ENCODE measurements around the gene USP6NL. TPM values are rescaled to one million over a fixed set of nuclear protein-coding genes. Genes with fewer than 3 reads are reported as not detected.

Gene USP6NL
- total and polyA plus RNA-seq, 10 of the 15 experiments (the other 5 are each of a cell fraction or from before 2014, with no cell fraction given): 4.0 to 27.7 (median 18.2) TPM

DNA sequence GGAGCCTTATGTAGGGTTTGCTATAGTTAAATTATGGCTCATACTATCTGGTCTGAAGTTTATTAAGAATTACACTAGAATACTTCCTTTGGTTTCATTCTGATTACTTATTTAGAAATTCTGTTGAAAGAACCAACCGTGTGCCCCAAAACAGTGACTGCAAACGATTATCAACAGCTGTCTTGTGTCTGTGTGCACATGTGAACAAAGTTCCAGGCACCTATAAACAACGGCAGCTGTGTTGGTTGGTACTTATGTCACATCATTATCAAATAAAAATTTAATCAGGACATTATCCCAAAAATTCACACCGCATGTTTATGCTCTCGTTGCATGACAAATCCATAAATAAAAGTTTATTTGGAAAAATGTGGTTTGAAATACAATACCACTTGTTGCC is 80.6 kb downstream of the USP6NL start:
- no peak for DNase-seq (ENCODE audit: low read depth, low spot score)
- WGBS (ENCODE audit: insufficient coverage, insufficient replicate concordance, low lambda C conversion rate, missing lambda C conversion rate): 8% methylated on average over 5 of the region's 5 CpGs
- intact Hi-C loops (cut with micrococcal nuclease; ENCODE audit: unreplicated experiment): no loop called here
- SMC1A ChIA-PET (ENCODE audit: uncharacterized antibody, unreplicated experiment): interaction anchor here (0.7 to 2.8 kb wide), 11 partner anchors 10 to 227 kb away, joined by 3 to 9 read pairs (median 4); no protein-coding TSS in a partner anchor
- H3K9me3 ChIP-seq (replicated peaks; ENCODE audit: control insufficient read depth, insufficient read depth, low read length): no peaks in the 10 kb centered on the region
- peak overlapping the region; percentile 56 for H3K4me3 ChIP-seq
- no peaks in the 10 kb centered on the region for H4K20me1 ChIP-seq (ENCODE audit: control insufficient read depth, insufficient read depth)
- H3K9ac ChIP-seq (ENCODE audit: control insufficient read depth, insufficient read depth, low read length): peak overlapping the region; percentile 9; the same call in 1 of the 2 replicates
- in situ Hi-C loops (cut with MboI): no loop called here
- ATAC-seq: no peak
- H3K79me2 ChIP-seq (ENCODE audit: control insufficient read depth, insufficient read depth, low read length): peaks cover 88% of the 10 kb centered on the region
- H3K27ac ChIP-seq (ENCODE audit: control insufficient read depth, insufficient read depth): peak overlapping the region; percentile 43
- no peak overlapping the region for H2AFZ ChIP-seq (ENCODE audit: control insufficient read depth, low read depth, low read length)
- CTCF ChIA-PET: interaction anchor here (0.9 to 1.4 kb wide), 5 partner anchors 11 to 227 kb away, joined by 3 to 11 read pairs (median 3); no protein-coding TSS in a partner anchor
- BruUV-seq (replicated peaks): no TSS peak
- peaks cover 0 to 2% of the 10 kb centered on the region in 2 experiments; a peak in 1 of 4 replicates for H3K36me3 ChIP-seq (ENCODE audit: control insufficient read depth in 2 of 2, insufficient read depth in 2 of 2, low read length in 1 of 2)
- RAD21 ChIA-PET (ENCODE audit: unreplicated experiment): interaction anchor here (0.6 to 5.8 kb wide), 4 partner anchors 16 to 194 kb away, joined by 3 to 24 read pairs (median 3); no protein-coding TSS in a partner anchor
- peak overlapping the region; percentile 93 for H3K4me2 ChIP-seq (ENCODE audit: control insufficient read depth, insufficient read depth)
- TF ChIP-seq TCF3 (IDR thresholded peaks at IDR 0.05; ENCODE audit: borderline replicate concordance, insufficient read depth, low read depth, low read length): peak; percentile 83
- TF ChIP-seq PAX8 (IDR thresholded peaks at IDR 0.05): no peak
- H3K27me3 ChIP-seq (replicated peaks in 1 of 2; ENCODE audit: control insufficient read depth in 2 of 2, insufficient read depth in 2 of 2, low read length in 1 of 2): no peaks in the 10 kb centered on the region
- FAIRE-seq: no peak
- H3K4me1 ChIP-seq (ENCODE audit: control insufficient read depth, insufficient read depth, low read length): peaks cover 40% of the 10 kb centered on the region
- POLR2A ChIA-PET: no interaction called here

DNA sequence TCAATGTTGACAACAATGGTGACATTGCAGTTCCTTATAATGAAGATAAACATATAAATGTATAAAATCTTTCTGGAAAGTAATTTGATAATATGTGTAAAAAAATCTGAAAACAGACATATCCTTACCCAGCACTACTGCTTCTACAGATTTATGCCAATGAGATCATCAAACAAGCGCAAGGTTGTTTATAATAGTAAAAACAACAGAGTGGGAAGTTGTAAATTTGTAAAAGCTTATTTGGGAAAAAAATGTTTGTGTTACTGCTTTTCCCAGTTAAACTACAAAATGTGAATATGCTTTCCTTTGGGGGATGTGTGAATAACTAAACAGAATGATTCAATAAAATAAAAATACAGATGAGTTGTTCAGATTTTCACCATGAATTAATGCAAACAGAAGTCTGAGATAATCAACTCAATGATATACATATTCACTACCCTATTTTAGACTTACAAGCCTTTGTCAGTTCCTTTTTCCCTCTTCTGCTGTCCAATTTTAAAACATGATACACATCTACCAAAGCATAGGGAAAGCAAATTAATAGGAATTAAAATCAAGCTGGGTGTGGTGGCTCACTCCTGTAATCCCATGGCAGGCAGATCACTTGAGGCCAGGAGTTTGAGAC is 82.1 kb downstream of the USP6NL start:
- FAIRE-seq: no peak
- Histone ChIP-seq H4K20me1 (ENCODE audit: control insufficient read depth, insufficient read depth) (no peaks in the 10 kb centered on the region), H3K9me3 (replicated peaks; ENCODE audit: control insufficient read depth, insufficient read depth, low read length) (no peaks in the 10 kb centered on the region), H3K4me3 (no peak overlapping the region), H3K9ac (ENCODE audit: control insufficient read depth, insufficient read depth, low read length) (no peak overlapping the region), H3K79me2 (ENCODE audit: control insufficient read depth, insufficient read depth, low read length) (peaks cover 78% of the 10 kb centered on the region), H3K27me3 (replicated peaks in 1 of 2; ENCODE audit: control insufficient read depth in 2 of 2, insufficient read depth in 2 of 2, low read length in 1 of 2) (no peaks in the 10 kb centered on the region), H3K27ac (ENCODE audit: control insufficient read depth, insufficient read depth) (peak overlapping the region; percentile 38), H3K36me3 (ENCODE audit: control insufficient read depth in 2 of 2, insufficient read depth in 2 of 2, low read length in 1 of 2) (peaks cover 0 to 5% of the 10 kb centered on the region in 2 experiments; a peak in 2 of 4 replicates), H3K4me2 (ENCODE audit: control insufficient read depth, insufficient read depth) (peak overlapping the region; percentile 21; the same call in 1 of the 2 replicates), H3K4me1 (ENCODE audit: control insufficient read depth, insufficient read depth, low read length) (peaks cover 31% of the 10 kb centered on the region), H2AFZ (ENCODE audit: control insufficient read depth, low read depth, low read length) (no peak overlapping the region)
- DNase-seq (ENCODE audit: low read depth, low spot score): no peak
- TF ChIP-seq PAX5 (IDR thresholded peaks at IDR 0.05; ENCODE audit: borderline replicate concordance, low read depth, low read length): no peak
- no peak for TF ChIP-seq ETV6 (conservative IDR thresholded peaks at IDR 0.05 in 1 of 2, IDR thresholded peaks at IDR 0.05 in 1 of 2; ENCODE audit: borderline replicate concordance in 1 of 2, low read depth in 1 of 2)
- TF ChIP-seq KAT2A (conservative IDR thresholded peaks at IDR 0.05; ENCODE audit: control insufficient read depth, low read depth, low read length): no peak
- TF ChIP-seq WRNIP1 (IDR thresholded peaks at IDR 0.05; ENCODE audit: borderline replicate concordance, low read depth, low read length): no peak
- no peak for TF ChIP-seq JUND (IDR thresholded peaks at IDR 0.05; ENCODE audit: low read depth, low read length)
- POLR2A ChIA-PET: interaction anchor here (0.5 to 1.0 kb wide), 2 partner anchors 25 to 89 kb away, joined by 3 to 4 read pairs; no protein-coding TSS in a partner anchor
- SMC1A ChIA-PET (ENCODE audit: uncharacterized antibody, unreplicated experiment): interaction anchor here (1.1 kb wide), 1 partner anchor 191 kb away, joined by 3 read pairs; no protein-coding TSS in a partner anchor
- intact Hi-C loops (cut with micrococcal nuclease; ENCODE audit: unreplicated experiment): no loop called here
- 97% methylated on average over 1 of the region's 1 CpG for WGBS (ENCODE audit: insufficient coverage, insufficient replicate concordance, low lambda C conversion rate, missing lambda C conversion rate)
- in situ Hi-C loops (cut with MboI): no loop called here
- CTCF ChIA-PET: interaction anchor here (0.8 to 1.2 kb wide), 2 partner anchors 9 to 228 kb away, joined by 3 to 4 read pairs; no protein-coding TSS in a partner anchor
- RAD21 ChIA-PET (ENCODE audit: unreplicated experiment): interaction anchor here (1.6 kb wide), 1 partner anchor 80 kb away, joined by 5 read pairs; no protein-coding TSS in a partner anchor
- ATAC-seq: no peak
- BruUV-seq (replicated peaks): no TSS peak

Data from GM12878 (cell line).